GM20000 (cell line): ENCODE results near the gene DMD.

ENCODE experiments used
- DNase-seq: peaks from one replicate; pipeline ENCODE4 v3.0.0; 2012; ENCODE audit warnings: low spot score
- TF ChIP-seq, protein P1 (sequence below): IDR thresholded peaks from 2 replicates; pipeline ENCODE4 v1.5.1; 2012; ENCODE audit warnings: mild to moderate bottlenecking, control low read depth; ENCODE audit errors: extremely low read depth, missing control alignments

DMD gene

DNA sequence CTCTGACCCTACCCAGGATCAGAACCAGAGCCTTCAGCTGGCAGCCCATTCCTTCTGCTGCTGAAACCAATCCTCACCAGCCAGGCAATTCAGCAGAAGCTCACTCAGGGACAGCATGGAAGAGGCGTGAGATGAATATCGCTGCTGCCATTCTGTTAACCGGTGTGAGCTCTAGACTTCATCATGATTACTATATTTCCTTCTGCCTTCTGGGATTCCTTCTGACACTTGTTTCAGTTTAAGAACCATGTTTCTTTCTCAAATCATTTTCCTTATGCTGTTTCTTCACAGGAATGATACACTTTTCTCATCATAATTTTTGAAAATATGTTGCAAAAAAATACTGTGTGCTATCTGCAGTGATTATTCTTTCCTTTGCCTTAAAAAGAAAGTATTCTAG, 1666.2 kb downstream of the DMD start:
- TF ChIP-seq, protein P1, sequence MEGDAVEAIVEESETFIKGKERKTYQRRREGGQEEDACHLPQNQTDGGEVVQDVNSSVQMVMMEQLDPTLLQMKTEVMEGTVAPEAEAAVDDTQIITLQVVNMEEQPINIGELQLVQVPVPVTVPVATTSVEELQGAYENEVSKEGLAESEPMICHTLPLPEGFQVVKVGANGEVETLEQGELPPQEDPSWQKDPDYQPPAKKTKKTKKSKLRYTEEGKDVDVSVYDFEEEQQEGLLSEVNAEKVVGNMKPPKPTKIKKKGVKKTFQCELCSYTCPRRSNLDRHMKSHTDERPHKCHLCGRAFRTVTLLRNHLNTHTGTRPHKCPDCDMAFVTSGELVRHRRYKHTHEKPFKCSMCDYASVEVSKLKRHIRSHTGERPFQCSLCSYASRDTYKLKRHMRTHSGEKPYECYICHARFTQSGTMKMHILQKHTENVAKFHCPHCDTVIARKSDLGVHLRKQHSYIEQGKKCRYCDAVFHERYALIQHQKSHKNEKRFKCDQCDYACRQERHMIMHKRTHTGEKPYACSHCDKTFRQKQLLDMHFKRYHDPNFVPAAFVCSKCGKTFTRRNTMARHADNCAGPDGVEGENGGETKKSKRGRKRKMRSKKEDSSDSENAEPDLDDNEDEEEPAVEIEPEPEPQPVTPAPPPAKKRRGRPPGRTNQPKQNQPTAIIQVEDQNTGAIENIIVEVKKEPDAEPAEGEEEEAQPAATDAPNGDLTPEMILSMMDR = no peak
- no peak for DNase-seq

GRCh38 chrX:31543634-31544033, 1667.7 kb downstream of the DMD start:
- TF ChIP-seq, protein P1 = no peak
- no peak for DNase-seq

DNA sequence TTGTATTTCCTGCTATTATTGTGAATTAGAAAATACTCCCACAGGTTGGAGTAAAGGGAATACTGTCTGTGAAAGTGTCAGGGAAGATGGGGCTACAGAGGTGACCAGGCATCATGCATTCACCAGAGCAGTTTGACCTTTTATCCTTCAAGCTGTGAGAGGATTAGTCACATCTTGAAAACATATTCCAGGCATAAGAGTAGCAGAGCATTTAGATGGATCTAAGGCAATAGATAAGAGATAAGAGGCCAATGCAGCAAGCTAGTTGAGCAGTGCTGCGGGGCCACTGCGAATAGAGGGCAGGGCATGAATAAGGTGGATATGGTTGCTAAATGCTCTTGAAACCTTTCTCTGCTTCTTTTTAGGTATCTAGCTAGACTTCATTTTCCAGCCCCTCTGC, 1668.8 kb downstream of the DMD start:
- no peak for DNase-seq
- TF ChIP-seq, protein P1 = no peak

GRCh38 chrX:31540313-31540712, 1671.0 kb downstream of the DMD start:
- TF ChIP-seq, protein P1 = no peak

DNA sequence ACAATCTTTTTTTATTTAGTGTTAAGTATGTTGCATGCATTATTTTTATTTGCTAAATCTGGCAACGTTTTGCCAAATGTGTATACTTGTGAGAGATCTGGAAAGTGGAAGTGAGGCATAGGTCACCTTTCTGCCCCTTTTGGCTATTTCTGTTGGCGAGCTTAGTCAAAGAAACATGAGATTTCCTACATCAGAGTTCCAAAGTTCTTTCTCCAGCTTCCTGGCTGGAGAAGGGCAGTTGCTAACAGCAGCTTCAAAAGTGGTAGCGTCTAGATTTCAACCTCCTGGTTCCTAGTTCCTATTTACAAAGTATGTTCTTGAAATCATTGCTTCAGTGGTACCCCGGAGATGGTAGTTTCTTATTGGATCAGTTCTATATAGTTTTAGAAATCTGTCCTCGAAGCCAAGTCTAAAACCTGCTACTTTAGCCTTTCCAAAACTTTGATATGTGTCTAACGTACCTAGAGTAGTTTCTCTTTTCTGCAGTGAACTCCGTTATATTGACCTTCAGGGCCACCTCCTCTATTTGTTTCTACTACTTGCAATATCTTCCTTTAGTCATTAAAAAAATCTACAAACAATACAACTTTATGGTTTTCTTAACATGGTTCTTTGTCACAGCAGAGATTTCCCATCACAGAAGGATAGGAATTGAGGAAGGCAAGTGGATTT, 1683.8 kb downstream of the DMD start:
- TF ChIP-seq, protein P1 = no peak
- no peak for DNase-seq

More at GRCh38 chrX:31540313-31540712, 1671.0 kb downstream of the DMD start:
- DNase-seq = no peak

GRCh38 chrX:31523884-31524536, 1687.3 kb downstream of the DMD start:
- DNase-seq = no peak
- TF ChIP-seq, protein P1 = no peak

GRCh38 chrX:31522760-31523159, 1688.6 kb downstream of the DMD start:
- TF ChIP-seq, protein P1 = no peak
- no peak for DNase-seq
